ENCODE results near the gene IFITM1.

IFITM1 gene

GRCh38 chr11:294780-295179 is 19.1 kb upstream of the IFITM1 start:
- Histone ChIP-seq H3K9me3 (ENCODE audit: low read length) (no peaks in the 10 kb centered on the region), H3K9ac (ENCODE audit: low read length) (no peak overlapping the region), H3K4me1 (ENCODE audit: insufficient read depth, low read length, severe bottlenecking) (peaks cover 12% of the 10 kb centered on the region), H3K27me3 (ENCODE audit: insufficient read depth, low read length) (0 out of 2 replicates have a peak, but pooled peaks cover 5% of the 10 kb centered on the region), H3K4me2 (ENCODE audit: low read length) (no peak overlapping the region), H3K36me3 (ENCODE audit: insufficient read depth, low read length) (peaks cover 15% of the 10 kb centered on the region), H2AFZ (ENCODE audit: low read length) (no peak overlapping the region), H3K27ac (ENCODE audit: low read depth, low read length, poor library complexity, severe bottlenecking) (no peak overlapping the region), H3K4me3 (ENCODE audit: low read depth, low read length, poor library complexity, severe bottlenecking) (no peak overlapping the region), H3F3A (ENCODE audit: insufficient read depth, low read length) (no peaks in the 10 kb centered on the region), H4K20me1 (ENCODE audit: insufficient read depth, low read length) (no peaks in the 10 kb centered on the region), H3K79me2 (ENCODE audit: insufficient read depth, low read length) (no peaks in the 10 kb centered on the region), H3K9me2 (ENCODE audit: low read depth, low read length) (no peaks in the 10 kb centered on the region)
- no peak for TF ChIP-seq CTCF (IDR thresholded peaks at IDR 0.05; ENCODE audit: low read length)

- Histone ChIP-seq H3F3A (ENCODE audit: insufficient read depth, low read length) (no peaks in the 10 kb centered on the region), H4K20me1 (ENCODE audit: insufficient read depth, low read length) (no peaks in the 10 kb centered on the region), H3K9me3 (ENCODE audit: low read length) (no peaks in the 10 kb centered on the region), H2AFZ (ENCODE audit: low read length) (no peak overlapping the region), H3K4me3 (ENCODE audit: low read depth, low read length, poor library complexity, severe bottlenecking) (no peak overlapping the region), H3K4me2 (ENCODE audit: low read length) (no peak overlapping the region), H3K79me2 (ENCODE audit: insufficient read depth, low read length) (no peaks in the 10 kb centered on the region), H3K4me1 (ENCODE audit: insufficient read depth, low read length, severe bottlenecking) (peaks cover 5% of the 10 kb centered on the region), H3K36me3 (ENCODE audit: insufficient read depth, low read length) (peaks cover 15% of the 10 kb centered on the region), H3K27me3 (ENCODE audit: insufficient read depth, low read length) (peaks cover 8% of the 10 kb centered on the region; the same call in 1 of the 2 replicates), H3K9me2 (ENCODE audit: low read depth, low read length) (no peaks in the 10 kb centered on the region), H3K27ac (ENCODE audit: low read depth, low read length, poor library complexity, severe bottlenecking) (no peak overlapping the region), H3K9ac (ENCODE audit: low read length) (no peak overlapping the region)
- TF ChIP-seq CTCF (IDR thresholded peaks at IDR 0.05; ENCODE audit: low read length) (no peak), EZH2 (IDR thresholded peaks at IDR 0.05; ENCODE audit: borderline replicate concordance, low read length) (no peak)
Measured at GRCh38 chr11:295351-296170, 18.3 kb upstream of the IFITM1 start.

- TF ChIP-seq CTCF (IDR thresholded peaks at IDR 0.05; ENCODE audit: low read length) (no peak), EZH2 (IDR thresholded peaks at IDR 0.05; ENCODE audit: borderline replicate concordance, low read length) (no peak)
- Histone ChIP-seq H3K9me2 (ENCODE audit: low read depth, low read length) (no peaks in the 10 kb centered on the region), H3K79me2 (ENCODE audit: insufficient read depth, low read length) (no peaks in the 10 kb centered on the region), H3K27me3 (ENCODE audit: insufficient read depth, low read length) (peaks cover 10% of the 10 kb centered on the region; the same call in 1 of the 2 replicates), H3K4me3 (ENCODE audit: low read depth, low read length, poor library complexity, severe bottlenecking) (no peak overlapping the region), H3F3A (ENCODE audit: insufficient read depth, low read length) (no peaks in the 10 kb centered on the region), H3K27ac (ENCODE audit: low read depth, low read length, poor library complexity, severe bottlenecking) (no peak overlapping the region), H3K9me3 (ENCODE audit: low read length) (no peaks in the 10 kb centered on the region), H2AFZ (ENCODE audit: low read length) (no peak overlapping the region), H4K20me1 (ENCODE audit: insufficient read depth, low read length) (no peaks in the 10 kb centered on the region), H3K9ac (ENCODE audit: low read length) (no peak overlapping the region), H3K36me3 (ENCODE audit: insufficient read depth, low read length) (peaks cover 15% of the 10 kb centered on the region), H3K4me1 (ENCODE audit: insufficient read depth, low read length, severe bottlenecking) (peaks cover 5% of the 10 kb centered on the region), H3K4me2 (ENCODE audit: low read length) (no peak overlapping the region)
Measured at GRCh38 chr11:296171-297050, 17.4 kb upstream of the IFITM1 start.
